BLaER1 treated with 17β-estradiol and CSF1 and Interleukin-3, amounts not matched to agents 10 nM and 100 nM (cell line): ENCODE data around the gene CACNA2D1.
A peak's percentile ranks its signal among the peaks of the same experiment; 100 is the strongest.

Experiments used
- H3K27ac ChIP-seq, 11 experiments: shearing (Covaris generic); formaldehyde crosslinking; 2 replicates each; pipeline ENCODE4 v1.8.1; 2022
- H3K27me3 ChIP-seq, 11 experiments: shearing (Covaris generic); formaldehyde crosslinking; 2 replicates each; pipeline ENCODE4 v1.8.1; 2022
- H3K36me3 ChIP-seq, 11 experiments: shearing (Covaris generic); formaldehyde crosslinking; 2 replicates each; pipeline ENCODE4 v1.8.1; 2022
- H3K4me1 ChIP-seq, 10 experiments: shearing (Covaris generic); formaldehyde crosslinking; 2 replicates each; pipeline ENCODE4 v1.8.1; 2022
- H3K4me2 ChIP-seq, 11 experiments: shearing (Covaris generic); formaldehyde crosslinking; 2 replicates each; pipeline ENCODE4 v1.8.1; 2022
- H3K4me3 ChIP-seq, 10 experiments: shearing (Covaris generic); formaldehyde crosslinking; 2 replicates each; pipeline ENCODE4 v1.8.1; 2022
- H3K9ac ChIP-seq, 11 experiments: shearing (Covaris generic); formaldehyde crosslinking; 2 replicates each; pipeline ENCODE4 v1.8.1; 2022
- H3K9me3 ChIP-seq, 11 experiments: shearing (Covaris generic); formaldehyde crosslinking; replicated peaks in 1 of 11; 2 replicates each; pipeline ENCODE4 v1.8.1; 2022
- H4K20me1 ChIP-seq, 11 experiments: shearing (Covaris generic); formaldehyde crosslinking; 2 replicates each; pipeline ENCODE4 v1.8.1; 2022
- Cebpa-rat ChIP-seq, 11 experiments: shearing (Covaris generic); IDR thresholded peaks; 2 replicates each; pipeline ENCODE4 v1.8.1; 2022

CACNA2D1 gene

GRCh38 chr7:81973117-81973516 is 470.5 kb downstream of the CACNA2D1 start:
- Histone ChIP-seq H4K20me1 (no peaks in the 10 kb centered on the region), H3K9me3 (no peaks in the 10 kb centered on the region), H3K4me2 (no peak overlapping the region), H3K27ac (no peak overlapping the region), H3K9ac (no peak overlapping the region), H3K36me3 (no peaks in the 10 kb centered on the region), H3K4me1 (no peaks in the 10 kb centered on the region), H3K27me3 (no peaks in the 10 kb centered on the region), H3K4me3 (no peak overlapping the region)
- no peak for TF ChIP-seq Cebpa-rat (IDR thresholded peaks at IDR 0.05)

DNA sequence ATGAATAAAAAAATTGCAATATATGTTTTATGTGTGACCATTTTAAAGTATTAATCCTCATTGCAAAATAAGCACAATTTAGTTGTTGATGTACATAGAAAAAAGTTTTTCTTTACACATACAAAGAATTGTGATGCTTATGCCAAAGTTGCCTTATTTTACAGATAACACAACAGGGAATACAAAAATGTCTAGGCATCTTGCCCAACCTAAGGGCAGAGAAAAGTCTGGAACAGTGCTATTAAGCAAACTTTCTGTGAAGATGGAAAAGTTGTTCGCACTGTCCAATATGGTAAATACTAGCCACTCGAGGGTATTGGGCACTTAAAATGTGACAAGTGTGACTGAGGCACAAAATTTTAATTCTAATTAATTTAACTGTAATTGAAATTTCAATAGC is 483.6 kb downstream of the CACNA2D1 start:
- H3K4me3 ChIP-seq, result no peak overlapping the region
- no peak overlapping the region for H3K27ac ChIP-seq
- H3K36me3 ChIP-seq, result no peaks in the 10 kb centered on the region
- no peaks in the 10 kb centered on the region for H3K27me3 ChIP-seq
- H3K9ac ChIP-seq, result no peak overlapping the region
- TF ChIP-seq Cebpa-rat (IDR thresholded peaks at IDR 0.05), result no peak
- H3K9me3 ChIP-seq, result no peaks in the 10 kb centered on the region
- H3K4me1 ChIP-seq, result peaks cover 0 to 11% (median 3%) of the 10 kb centered on the region in 10 experiments; a peak in 7 of 20 replicates
- H3K4me2 ChIP-seq, result no peak overlapping the region
- H4K20me1 ChIP-seq, result no peaks in the 10 kb centered on the region

GRCh38 chr7:81957517-81957916 is 486.1 kb downstream of the CACNA2D1 start:
- Histone ChIP-seq H3K4me3 (no peak overlapping the region), H3K9me3 (no peaks in the 10 kb centered on the region), H3K36me3 (no peaks in the 10 kb centered on the region), H3K4me1 (peaks cover 0 to 11% (median 3%) of the 10 kb centered on the region in 10 experiments; a peak in 7 of 20 replicates), H3K4me2 (peak overlapping the region in 1 of 11 experiments; percentile 13; a peak in 1 of 22 replicates), H4K20me1 (no peaks in the 10 kb centered on the region), H3K27ac (no peak overlapping the region), H3K9ac (no peak overlapping the region), H3K27me3 (no peaks in the 10 kb centered on the region)
- TF ChIP-seq Cebpa-rat (IDR thresholded peaks at IDR 0.05), result no peak

- no peak for TF ChIP-seq Cebpa-rat (IDR thresholded peaks at IDR 0.05)
- H3K4me3 ChIP-seq, result no peak overlapping the region
- no peaks in the 10 kb centered on the region for H3K36me3 ChIP-seq
- no peaks in the 10 kb centered on the region for H3K9me3 ChIP-seq
- H3K9ac ChIP-seq, result no peak overlapping the region
- H3K4me2 ChIP-seq, result no peak overlapping the region
- H4K20me1 ChIP-seq, result no peaks in the 10 kb centered on the region
- peak overlapping the region in 1 of 11 experiments; percentile 63; a peak in 1 of 22 replicates for H3K27ac ChIP-seq
- no peaks in the 10 kb centered on the region for H3K27me3 ChIP-seq
- H3K4me1 ChIP-seq, result peaks cover 0 to 11% (median 3%) of the 10 kb centered on the region in 10 experiments; a peak in 7 of 20 replicates
These were observed 487.1 kb downstream of the CACNA2D1 start for GRCh38 chr7:81956520-81956919.

- Histone ChIP-seq H3K27ac (no peak overlapping the region), H3K4me3 (no peak overlapping the region), H3K4me2 (no peak overlapping the region), H3K9ac (no peak overlapping the region), H3K9me3 (no peaks in the 10 kb centered on the region; a peak in 1 of 22 replicates), H3K4me1 (peaks cover 0 to 6% (median 0%) of the 10 kb centered on the region in 10 experiments; a peak in 3 of 20 replicates), H3K36me3 (no peaks in the 10 kb centered on the region), H3K27me3 (no peaks in the 10 kb centered on the region), H4K20me1 (no peaks in the 10 kb centered on the region)
- TF ChIP-seq Cebpa-rat (IDR thresholded peaks at IDR 0.05), result no peak
These were observed 494.3 kb downstream of the CACNA2D1 start for GRCh38 chr7:81949306-81949705.

GRCh38 chr7:81944058-81944457 is 499.5 kb downstream of the CACNA2D1 start:
- Histone ChIP-seq H3K27ac (no peak overlapping the region), H4K20me1 (no peaks in the 10 kb centered on the region), H3K36me3 (no peaks in the 10 kb centered on the region), H3K27me3 (no peaks in the 10 kb centered on the region), H3K4me3 (no peak overlapping the region), H3K4me2 (no peak overlapping the region), H3K9me3 (no peaks in the 10 kb centered on the region; a peak in 1 of 22 replicates), H3K4me1 (peaks cover 0 to 6% (median 0%) of the 10 kb centered on the region in 10 experiments; a peak in 3 of 20 replicates), H3K9ac (no peak overlapping the region)
- no peak for TF ChIP-seq Cebpa-rat (IDR thresholded peaks at IDR 0.05)

GRCh38 chr7:81937091-81937490 is 506.5 kb downstream of the CACNA2D1 start:
- Histone ChIP-seq H3K27me3 (no peaks in the 10 kb centered on the region), H3K9ac (no peak overlapping the region), H3K4me1 (no peaks in the 10 kb centered on the region), H3K4me2 (no peak overlapping the region), H3K36me3 (no peaks in the 10 kb centered on the region), H3K9me3 (peaks cover 0 to 7% (median 3%) of the 10 kb centered on the region in 11 experiments; a peak in 7 of 22 replicates), H3K27ac (no peak overlapping the region), H3K4me3 (no peak overlapping the region), H4K20me1 (no peaks in the 10 kb centered on the region)
- TF ChIP-seq Cebpa-rat (IDR thresholded peaks at IDR 0.05), result no peak

DNA sequence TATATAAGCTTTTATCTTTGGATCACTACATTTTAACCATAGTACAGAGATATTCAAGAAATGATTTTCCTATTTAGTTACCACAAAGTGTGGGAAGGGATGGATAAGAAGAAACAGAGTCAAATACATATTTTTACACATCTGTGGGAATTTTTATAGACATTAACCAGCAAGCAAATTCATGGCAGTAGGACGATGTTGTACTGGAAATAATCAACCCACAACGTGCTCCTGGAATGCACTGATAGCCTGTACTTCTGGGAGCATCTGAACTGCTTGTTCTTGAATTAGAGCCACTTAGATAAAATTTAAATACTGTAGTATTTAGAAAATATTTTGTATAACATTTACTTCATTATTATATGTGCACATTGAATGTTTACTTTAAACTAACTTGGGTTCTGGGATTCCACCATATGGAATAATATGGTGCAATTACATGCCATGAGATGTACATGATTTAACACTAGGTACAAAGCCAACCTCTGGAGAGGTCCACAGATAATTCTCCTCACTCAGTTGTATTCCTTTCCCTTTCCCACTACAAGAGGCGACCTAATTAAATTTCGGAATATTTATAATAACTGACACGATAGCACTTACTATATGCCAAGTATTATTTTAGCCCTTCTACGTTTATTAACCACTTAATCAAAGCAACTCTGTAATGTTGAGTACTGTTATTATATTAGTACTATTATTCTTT is 508.8 kb downstream of the CACNA2D1 start:
- Histone ChIP-seq H3K4me2 (no peak overlapping the region), H3K27me3 (no peaks in the 10 kb centered on the region), H3K4me1 (peaks cover 0 to 13% (median 0%) of the 10 kb centered on the region in 10 experiments; a peak in 6 of 20 replicates), H3K36me3 (no peaks in the 10 kb centered on the region), H3K27ac (no peak overlapping the region), H3K4me3 (no peak overlapping the region), H3K9ac (no peak overlapping the region), H4K20me1 (no peaks in the 10 kb centered on the region), H3K9me3 (peaks cover 0 to 9% (median 3%) of the 10 kb centered on the region in 11 experiments; a peak in 7 of 22 replicates)
- TF ChIP-seq Cebpa-rat (IDR thresholded peaks at IDR 0.05), result no peak

DNA sequence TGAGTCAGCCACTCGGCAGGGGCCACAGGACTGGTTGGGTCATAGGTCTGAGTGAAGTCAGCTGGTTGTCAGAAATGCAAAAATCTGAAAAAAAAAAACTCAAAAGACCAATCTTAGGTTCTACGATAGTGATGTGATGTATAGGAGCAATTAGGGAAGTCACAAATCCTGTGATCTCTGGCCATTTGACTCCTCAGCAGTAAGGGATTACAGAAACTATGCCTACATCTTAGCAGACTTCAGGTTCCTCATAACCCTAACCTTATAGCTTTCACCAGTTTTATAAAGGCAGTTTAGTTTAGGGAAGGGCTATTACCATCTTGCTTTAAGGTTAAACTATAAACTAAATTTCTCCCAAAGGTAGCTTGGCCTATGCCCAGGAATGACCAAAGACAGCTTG is 510.6 kb downstream of the CACNA2D1 start:
- peaks cover 0 to 7% (median 1%) of the 10 kb centered on the region in 11 experiments; a peak in 7 of 22 replicates for H3K9me3 ChIP-seq
- no peak overlapping the region for H3K4me2 ChIP-seq
- H3K27me3 ChIP-seq, result no peaks in the 10 kb centered on the region
- no peak overlapping the region for H3K27ac ChIP-seq
- H3K4me3 ChIP-seq, result no peak overlapping the region
- peaks cover 0 to 13% (median 0%) of the 10 kb centered on the region in 10 experiments; a peak in 6 of 20 replicates for H3K4me1 ChIP-seq
- no peaks in the 10 kb centered on the region for H3K36me3 ChIP-seq
- TF ChIP-seq Cebpa-rat (IDR thresholded peaks at IDR 0.05), result no peak
- no peak overlapping the region for H3K9ac ChIP-seq
- no peaks in the 10 kb centered on the region for H4K20me1 ChIP-seq

DNA sequence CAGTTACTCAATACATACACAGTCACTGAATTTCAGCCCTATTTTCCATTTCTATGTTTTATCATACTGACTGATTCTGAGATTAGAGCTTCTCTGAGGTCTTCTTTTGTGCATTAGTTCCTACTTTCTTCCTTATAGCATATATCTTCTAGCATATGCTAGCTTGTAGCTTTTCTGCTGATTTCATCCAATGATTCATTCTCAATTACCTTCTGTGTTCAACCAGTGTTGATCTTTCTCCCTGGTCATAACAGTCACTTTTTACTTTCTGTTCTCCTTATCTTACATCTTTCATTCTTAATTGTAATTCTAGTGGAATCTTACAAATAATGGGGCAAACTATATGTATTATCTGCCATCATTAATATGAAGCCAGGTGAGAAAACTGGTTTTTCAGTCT is 514.2 kb downstream of the CACNA2D1 start:
- Histone ChIP-seq H4K20me1 (no peaks in the 10 kb centered on the region), H3K9me3 (peaks cover 0 to 4% (median 0%) of the 10 kb centered on the region in 11 experiments; a peak in 2 of 22 replicates), H3K27me3 (no peaks in the 10 kb centered on the region), H3K36me3 (no peaks in the 10 kb centered on the region), H3K4me2 (no peak overlapping the region), H3K4me3 (no peak overlapping the region), H3K9ac (no peak overlapping the region), H3K4me1 (peaks cover 0 to 13% (median 0%) of the 10 kb centered on the region in 10 experiments; a peak in 6 of 20 replicates), H3K27ac (no peak overlapping the region)
- TF ChIP-seq Cebpa-rat (IDR thresholded peaks at IDR 0.05), result no peak
